Measurements from ENCODE around the gene KIF26A. TPM values are rescaled to one million over a fixed set of nuclear protein-coding genes. Genes with fewer than 3 reads are reported as not detected.

Gene KIF26A
- total RNA-seq, 1 donor from 2014 or later: not detected

DNA sequence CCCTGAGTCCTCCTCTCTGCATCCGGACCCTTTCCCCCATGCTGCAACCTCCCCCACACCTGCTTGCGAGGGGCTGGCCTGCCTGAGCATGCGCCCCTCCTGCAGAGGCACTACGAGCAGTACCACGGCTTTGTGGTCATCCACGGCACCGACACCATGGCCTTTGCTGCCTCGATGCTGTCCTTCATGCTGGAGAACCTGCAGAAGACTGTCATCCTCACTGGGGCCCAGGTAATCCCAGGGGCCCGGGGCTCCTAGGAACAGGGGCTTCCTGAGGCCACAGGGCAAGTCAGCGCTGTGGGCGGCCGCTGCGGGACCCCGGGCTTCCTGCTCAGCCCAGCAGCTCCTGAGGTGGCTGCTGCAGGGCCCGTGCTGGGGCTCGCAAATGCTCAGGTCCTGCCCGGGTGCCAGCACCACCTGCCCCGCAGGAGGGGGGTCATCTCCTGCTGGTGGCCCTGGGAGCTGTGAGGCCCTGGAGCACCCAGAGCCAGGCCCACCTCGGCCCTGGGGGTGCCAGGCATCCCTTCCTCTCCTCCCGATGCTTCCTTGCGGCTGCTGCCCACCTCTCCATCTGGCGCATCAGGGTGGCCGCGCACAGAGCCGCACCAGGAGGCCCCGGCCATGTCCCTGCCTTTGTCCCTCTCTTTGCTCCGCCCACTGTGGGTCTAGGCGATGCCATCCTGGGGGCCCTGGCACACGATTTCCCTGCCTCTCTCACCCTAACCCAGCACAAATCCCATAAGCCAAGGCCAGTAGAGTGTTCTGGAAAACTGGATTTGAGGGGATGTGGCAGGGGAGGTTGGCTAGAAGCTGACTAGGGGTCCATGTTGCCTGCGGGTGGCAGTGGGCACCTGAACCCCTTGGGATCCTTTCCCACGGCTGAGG lies 42.7 kb upstream of the KIF26A start:
- CTCF ChIA-PET: no interaction called here

DNA sequence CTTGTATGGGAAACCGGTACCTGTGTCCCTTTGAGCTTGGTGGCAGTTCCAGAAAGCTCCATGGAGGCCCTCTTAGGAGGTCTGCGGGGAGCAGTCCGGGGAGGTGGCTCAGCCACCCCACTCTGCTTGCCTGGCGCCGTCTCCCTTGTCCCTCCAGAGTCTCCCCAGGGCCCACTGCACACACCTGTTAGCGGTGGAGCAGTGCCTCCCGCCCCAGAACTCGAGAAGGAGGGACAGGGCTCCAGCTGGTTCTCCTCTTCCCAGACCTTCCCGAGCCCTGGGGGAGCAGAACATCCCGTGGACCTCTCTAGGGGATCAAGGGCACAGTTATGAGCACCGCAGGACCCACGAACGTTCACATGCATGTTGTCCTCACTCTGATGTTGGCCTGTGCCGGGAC lies 42.1 kb upstream of the KIF26A start:
- Mint-ChIP-seq H3K4me3 (no peak overlapping the region), H3K27me3 (peaks cover 7% of the 10 kb centered on the region), H3K4me1 (peaks cover 4% of the 10 kb centered on the region), H3K36me3 (ENCODE audit: low read depth) (no peaks in the 10 kb centered on the region), H3K9me3 (no peaks in the 10 kb centered on the region), H3K27ac (no peak overlapping the region)
- ATAC-seq (ENCODE audit: low read depth) (no peak), DNase-seq (no peak)
- POLR2A ChIA-PET: no interaction called here
- intact Hi-C loops (cut with micrococcal nuclease): no loop called here
- TF ChIP-seq, protein P1, sequence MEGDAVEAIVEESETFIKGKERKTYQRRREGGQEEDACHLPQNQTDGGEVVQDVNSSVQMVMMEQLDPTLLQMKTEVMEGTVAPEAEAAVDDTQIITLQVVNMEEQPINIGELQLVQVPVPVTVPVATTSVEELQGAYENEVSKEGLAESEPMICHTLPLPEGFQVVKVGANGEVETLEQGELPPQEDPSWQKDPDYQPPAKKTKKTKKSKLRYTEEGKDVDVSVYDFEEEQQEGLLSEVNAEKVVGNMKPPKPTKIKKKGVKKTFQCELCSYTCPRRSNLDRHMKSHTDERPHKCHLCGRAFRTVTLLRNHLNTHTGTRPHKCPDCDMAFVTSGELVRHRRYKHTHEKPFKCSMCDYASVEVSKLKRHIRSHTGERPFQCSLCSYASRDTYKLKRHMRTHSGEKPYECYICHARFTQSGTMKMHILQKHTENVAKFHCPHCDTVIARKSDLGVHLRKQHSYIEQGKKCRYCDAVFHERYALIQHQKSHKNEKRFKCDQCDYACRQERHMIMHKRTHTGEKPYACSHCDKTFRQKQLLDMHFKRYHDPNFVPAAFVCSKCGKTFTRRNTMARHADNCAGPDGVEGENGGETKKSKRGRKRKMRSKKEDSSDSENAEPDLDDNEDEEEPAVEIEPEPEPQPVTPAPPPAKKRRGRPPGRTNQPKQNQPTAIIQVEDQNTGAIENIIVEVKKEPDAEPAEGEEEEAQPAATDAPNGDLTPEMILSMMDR (IDR thresholded peaks at IDR 0.05): no peak
- CTCF ChIA-PET: no interaction called here

More for the DNA sequence above, 42.7 kb upstream of the KIF26A start:
- H3K27ac Mint-ChIP-seq: no peak overlapping the region
- TF ChIP-seq, protein P1 (IDR thresholded peaks at IDR 0.05): no peak
- no peaks in the 10 kb centered on the region for H3K36me3 Mint-ChIP-seq (ENCODE audit: low read depth)
- intact Hi-C loops (cut with micrococcal nuclease): no loop called here
- H3K27me3 Mint-ChIP-seq: peaks cover 7% of the 10 kb centered on the region
- ATAC-seq (ENCODE audit: low read depth): no peak
- POLR2A ChIA-PET: no interaction called here
- peaks cover 4% of the 10 kb centered on the region for H3K4me1 Mint-ChIP-seq
- no peaks in the 10 kb centered on the region for H3K9me3 Mint-ChIP-seq
- no peak overlapping the region for H3K4me3 Mint-ChIP-seq
- DNase-seq: no peak

DNA sequence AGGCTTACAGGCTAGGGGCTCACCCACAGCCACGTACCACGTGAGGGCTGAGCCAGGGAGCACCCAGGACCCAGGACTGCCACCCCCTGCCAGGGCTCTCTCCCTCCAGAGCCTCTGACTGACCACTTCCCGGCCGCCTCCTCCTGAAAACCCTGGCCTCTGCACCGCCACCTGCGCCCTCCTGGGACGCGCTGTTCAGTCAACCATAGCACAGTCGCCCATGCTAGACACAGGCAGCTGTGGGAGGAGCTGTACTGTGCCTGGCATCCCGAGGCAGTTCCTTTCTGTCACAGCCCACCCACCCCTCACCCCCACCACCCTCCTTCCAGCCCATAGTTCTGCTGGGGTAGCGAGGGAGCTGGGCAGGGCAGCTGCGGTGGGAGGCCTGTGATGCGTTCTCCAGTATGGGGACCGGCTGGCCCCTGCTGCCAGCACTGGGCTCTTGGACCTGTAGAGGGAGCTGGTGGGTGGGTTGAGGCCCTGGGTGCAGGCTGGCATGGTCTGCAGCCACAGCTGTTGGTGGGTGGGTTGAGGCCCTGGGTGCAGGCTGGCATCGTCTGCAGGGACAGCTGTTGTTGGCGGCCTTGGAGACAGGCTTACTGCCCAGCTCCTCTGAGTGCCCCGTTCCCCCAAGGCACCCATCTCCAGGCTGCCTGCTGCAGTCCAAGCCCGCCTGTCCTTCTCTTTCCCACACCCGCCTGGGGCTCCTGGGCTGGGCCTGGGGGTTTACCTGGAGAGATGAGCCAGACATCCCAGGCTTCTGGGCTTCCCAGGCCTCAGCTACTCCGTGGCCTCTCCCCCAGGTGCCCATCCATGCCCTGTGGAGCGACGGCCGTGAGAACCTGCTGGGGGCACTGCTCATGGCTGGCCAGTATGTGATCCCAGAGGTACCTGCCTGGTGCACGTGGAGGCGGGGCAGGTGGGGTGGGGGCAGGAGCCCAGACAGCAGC lies 41.4 kb upstream of the KIF26A start:
- no peak overlapping the region for H3K27ac Mint-ChIP-seq
- POLR2A ChIA-PET: no interaction called here

DNA sequence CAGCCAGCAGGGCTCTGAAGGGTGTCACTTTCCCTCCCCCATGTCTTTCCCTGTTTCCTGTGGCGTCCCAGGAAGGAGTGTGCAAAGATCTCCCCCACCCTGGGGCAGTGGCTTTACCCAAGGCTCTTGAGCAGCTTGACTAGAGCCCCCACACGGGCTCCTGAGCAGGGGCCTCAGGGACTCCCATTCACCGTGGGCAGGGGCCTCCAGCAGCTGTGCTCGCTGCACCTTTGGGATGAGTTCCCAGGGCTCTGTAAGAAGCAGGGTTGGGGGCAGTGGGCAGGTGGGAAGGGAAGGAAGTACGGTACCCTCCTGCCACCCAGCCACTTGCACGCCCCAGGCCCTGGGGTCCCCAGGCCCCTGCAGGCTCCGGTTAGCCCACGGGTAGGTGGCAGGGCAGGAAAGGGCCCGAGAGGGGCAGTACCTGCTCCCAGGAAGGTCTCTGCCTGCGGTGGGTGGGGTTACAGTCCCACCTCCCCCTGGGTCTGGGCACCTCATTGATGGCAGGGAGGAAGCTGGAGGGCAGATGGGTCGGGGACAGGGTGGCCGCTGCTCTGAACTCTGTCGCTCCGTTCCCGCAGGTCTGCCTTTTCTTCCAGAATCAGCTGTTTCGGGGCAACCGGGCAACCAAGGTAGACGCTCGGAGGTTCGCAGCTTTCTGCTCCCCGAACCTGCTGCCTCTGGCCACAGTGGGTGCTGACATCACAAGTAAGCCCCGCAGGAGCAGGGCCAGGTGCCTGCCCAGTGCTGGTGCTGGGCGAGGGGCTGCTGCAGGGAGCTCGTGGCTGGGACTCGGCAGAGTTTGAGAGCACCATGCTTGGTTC lies 39.9 kb upstream of the KIF26A start:
- no peak for ATAC-seq (ENCODE audit: low read depth)
- intact Hi-C loops (cut with micrococcal nuclease): no loop called here
- Mint-ChIP-seq H3K27ac (no peak overlapping the region), H3K9me3 (no peaks in the 10 kb centered on the region), H3K27me3 (peaks cover 4% of the 10 kb centered on the region), H3K4me1 (peaks cover 4% of the 10 kb centered on the region), H3K4me3 (no peak overlapping the region), H3K36me3 (ENCODE audit: low read depth) (no peaks in the 10 kb centered on the region)
- ChIA-PET POLR2A (no interaction called here), CTCF (no interaction called here)
- DNase-seq: no peak
- TF ChIP-seq, protein P1 (IDR thresholded peaks at IDR 0.05): no peak

More for the DNA sequence above, 41.4 kb upstream of the KIF26A start:
- no peak for ATAC-seq (ENCODE audit: low read depth)
- H3K4me3 Mint-ChIP-seq: no peak overlapping the region
- peaks cover 4% of the 10 kb centered on the region for H3K4me1 Mint-ChIP-seq
- no peaks in the 10 kb centered on the region for H3K36me3 Mint-ChIP-seq (ENCODE audit: low read depth)
- intact Hi-C loops (cut with micrococcal nuclease): no loop called here
- TF ChIP-seq, protein P1 (IDR thresholded peaks at IDR 0.05): no peak
- H3K9me3 Mint-ChIP-seq: no peaks in the 10 kb centered on the region
- peaks cover 5% of the 10 kb centered on the region for H3K27me3 Mint-ChIP-seq
- DNase-seq: no peak
- CTCF ChIA-PET: interaction anchor here (1.1 kb wide), 1 partner anchor 543 kb away, joined by 3 read pairs; no protein-coding TSS in a partner anchor

Measured in activated B cell treated with CpG ODN at 0.5 μM for 24 hours (primary cell).